A673 (cell line): ENCODE data around the gene AUH.

Experiments
- CTCF ChIP-seq: fragments of 300-800, 200-600 bp; sonication (generic); conservative IDR thresholded peaks from 2 replicates; pipeline ENCODE4 v1.5.1; 2017; ENCODE audit warnings: low read depth, mild to moderate bottlenecking, antibody characterized with exemption, low read length, moderate library complexity, mixed read lengths
- EZH2 ChIP-seq: fragments of 200-600 bp; sonication (generic); IDR thresholded peaks from 2 replicates; pipeline ENCODE4 v1.6.1; 2017; ENCODE audit warnings: borderline replicate concordance, low read depth, mild to moderate bottlenecking, mixed read lengths, antibody characterized with exemption, low read length; ENCODE audit not compliant: poor library complexity, severe bottlenecking

- TF ChIP-seq CTCF (no peak), EZH2 (no peak)
Measured at GRCh38 chr9:91341749-91342148, 20.0 kb downstream of the AUH start.
